ENCODE results near the gene HLA-DRA. TPM values are rescaled to one million over a fixed set of nuclear protein-coding genes. Genes with fewer than 3 reads are reported as not detected.

The HLA-DRA gene
- total RNA-seq, 4 donors from 2014 or later: 43.7 to 98.5 (median 57.3) TPM

DNA sequence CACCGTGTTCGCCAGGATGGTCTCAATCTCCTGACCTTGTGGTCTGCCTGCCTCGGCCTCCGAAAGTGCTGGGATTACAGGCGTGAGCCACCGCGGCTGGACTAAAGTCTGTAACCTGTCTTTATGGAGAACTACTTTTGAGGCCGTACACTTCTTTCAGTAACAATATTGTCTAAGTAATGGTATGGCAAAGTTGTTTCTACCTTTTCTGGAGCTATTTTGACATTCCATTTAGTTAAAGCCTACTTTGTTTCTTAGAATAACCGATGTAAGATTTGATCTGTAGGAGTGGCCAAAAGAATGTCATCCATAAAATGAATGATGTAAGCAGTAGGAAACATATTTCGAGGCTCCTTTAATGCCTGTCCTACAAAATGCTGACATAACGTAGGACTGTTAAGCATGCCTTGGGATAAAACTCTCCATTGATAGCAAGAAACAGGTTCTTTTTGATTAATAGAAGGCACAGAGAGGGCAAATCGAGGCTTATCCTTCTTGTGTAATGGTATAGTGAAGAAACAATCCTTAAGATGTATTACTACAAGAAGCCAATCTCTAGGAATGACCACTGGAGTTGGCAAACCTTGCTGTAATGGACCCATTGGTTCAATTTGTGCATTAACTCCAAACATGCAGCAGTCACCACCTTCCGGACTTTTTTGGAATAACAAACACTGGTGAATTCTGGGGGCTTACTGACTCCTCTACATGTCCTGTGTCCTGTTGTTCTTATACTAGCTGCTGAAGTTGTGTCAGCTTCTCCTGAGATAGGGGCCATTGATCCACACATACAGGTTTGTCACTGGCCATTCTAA lies 35.9 kb downstream of the HLA-DRA start:
- H3K4me1 ChIP-seq: no peaks in the 10 kb centered on the region
- intact Hi-C loops (cut with DNase I; ENCODE audit: low total_unique reads): no loop called here
- DNase-seq (no peak), ATAC-seq (no peak)
- TF ChIP-seq, protein P1, sequence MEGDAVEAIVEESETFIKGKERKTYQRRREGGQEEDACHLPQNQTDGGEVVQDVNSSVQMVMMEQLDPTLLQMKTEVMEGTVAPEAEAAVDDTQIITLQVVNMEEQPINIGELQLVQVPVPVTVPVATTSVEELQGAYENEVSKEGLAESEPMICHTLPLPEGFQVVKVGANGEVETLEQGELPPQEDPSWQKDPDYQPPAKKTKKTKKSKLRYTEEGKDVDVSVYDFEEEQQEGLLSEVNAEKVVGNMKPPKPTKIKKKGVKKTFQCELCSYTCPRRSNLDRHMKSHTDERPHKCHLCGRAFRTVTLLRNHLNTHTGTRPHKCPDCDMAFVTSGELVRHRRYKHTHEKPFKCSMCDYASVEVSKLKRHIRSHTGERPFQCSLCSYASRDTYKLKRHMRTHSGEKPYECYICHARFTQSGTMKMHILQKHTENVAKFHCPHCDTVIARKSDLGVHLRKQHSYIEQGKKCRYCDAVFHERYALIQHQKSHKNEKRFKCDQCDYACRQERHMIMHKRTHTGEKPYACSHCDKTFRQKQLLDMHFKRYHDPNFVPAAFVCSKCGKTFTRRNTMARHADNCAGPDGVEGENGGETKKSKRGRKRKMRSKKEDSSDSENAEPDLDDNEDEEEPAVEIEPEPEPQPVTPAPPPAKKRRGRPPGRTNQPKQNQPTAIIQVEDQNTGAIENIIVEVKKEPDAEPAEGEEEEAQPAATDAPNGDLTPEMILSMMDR (IDR thresholded peaks at IDR 0.05 in 4 of 5, conservative IDR thresholded peaks at IDR 0.05 in 1 of 5): no peak
- TF ChIP-seq POLR2A (IDR thresholded peaks at IDR 0.05): no peak
- H3K4me3 ChIP-seq: no peak overlapping the region
- H3K27ac ChIP-seq: no peak overlapping the region
- H3K27me3 ChIP-seq: no peaks in the 10 kb centered on the region
- no peaks in the 10 kb centered on the region for H3K36me3 ChIP-seq
- H3K9me3 ChIP-seq: no peaks in the 10 kb centered on the region
- in situ Hi-C loops (cut with MboI; ENCODE audit: low sequenced_read_pairs in 4 of 4): loop anchor here in 1 of 4 donors (25.0 kb wide), 1 partner anchor 112 kb away; the partner anchor contains the start of gene HLA-DRB1

DNA sequence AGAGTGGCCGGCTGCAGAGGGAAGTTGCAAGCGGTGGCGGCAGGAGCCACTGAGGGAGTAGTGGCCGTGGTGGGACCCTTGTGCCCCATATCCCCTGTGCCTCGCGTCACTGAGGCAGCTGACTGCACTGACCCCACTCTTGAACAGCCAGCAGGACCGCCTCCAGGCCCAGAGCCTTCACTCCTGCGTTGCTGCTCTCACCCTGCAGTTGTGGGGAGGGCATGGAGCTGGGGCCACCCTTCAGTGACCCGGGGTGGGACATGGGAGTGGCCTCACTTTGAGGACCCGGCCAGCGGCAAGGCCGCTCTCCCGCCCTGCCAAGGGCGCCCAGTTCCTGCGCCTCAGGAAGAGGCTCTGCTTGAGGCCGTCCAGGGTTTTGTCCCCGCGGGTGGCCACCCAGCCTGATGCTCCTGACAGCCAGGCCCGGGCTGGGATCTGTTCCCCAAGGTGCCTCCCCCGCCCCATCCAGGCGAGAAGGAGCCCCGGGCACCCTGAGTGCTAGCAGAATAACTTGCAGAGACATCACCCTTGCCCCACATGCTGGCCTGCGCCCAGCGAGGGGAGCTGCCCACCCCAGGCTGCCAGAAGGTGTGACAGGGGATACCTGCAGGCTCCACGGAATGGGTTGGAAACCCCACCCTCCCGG lies 44.4 kb downstream of the HLA-DRA start:
- Histone ChIP-seq H3K27ac (no peak overlapping the region), H3K4me1 (no peaks in the 10 kb centered on the region), H3K36me3 (no peaks in the 10 kb centered on the region), H3K27me3 (no peaks in the 10 kb centered on the region), H3K9me3 (no peaks in the 10 kb centered on the region), H3K4me3 (no peak overlapping the region)
- DNase-seq (no peak), ATAC-seq (no peak)
- TF ChIP-seq, protein P1 (IDR thresholded peaks at IDR 0.05 in 4 of 5, conservative IDR thresholded peaks at IDR 0.05 in 1 of 5): no peak
- no peak for TF ChIP-seq POLR2A (IDR thresholded peaks at IDR 0.05)
- intact Hi-C loops (cut with DNase I; ENCODE audit: low total_unique reads) (no loop called here), in situ Hi-C loops (cut with MboI; ENCODE audit: low sequenced_read_pairs in 4 of 4) (loop anchor here in 1 of 4 donors (25.0 kb wide), 1 partner anchor 103 kb away; the partner anchor contains the start of gene HLA-DRB1)

DNA sequence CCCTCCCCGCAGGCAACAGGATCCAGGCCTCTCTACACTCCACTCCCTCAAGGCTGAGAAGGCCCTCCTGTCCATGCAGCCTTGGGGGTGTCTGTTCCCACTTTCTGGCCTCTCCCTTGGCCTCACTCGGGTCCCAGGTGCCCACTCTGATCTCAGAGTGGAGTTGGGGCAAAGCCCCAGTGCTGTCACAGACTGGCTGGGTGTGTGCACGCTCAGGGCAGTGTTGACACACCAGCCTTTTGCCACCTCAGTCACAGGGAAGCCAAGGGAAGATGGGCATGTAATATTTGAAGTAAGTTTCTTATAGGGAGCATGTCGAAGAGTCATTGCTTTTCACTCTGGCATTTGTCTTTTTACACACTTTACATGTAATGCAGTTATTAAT lies 44.9 kb downstream of the HLA-DRA start:
- DNase-seq (no peak), ATAC-seq (no peak)
- in situ Hi-C loops (cut with MboI; ENCODE audit: low sequenced_read_pairs in 4 of 4) (loop anchor here in 1 of 4 donors (25.0 kb wide), 1 partner anchor 103 kb away; the partner anchor contains the start of gene HLA-DRB1), intact Hi-C loops (cut with DNase I; ENCODE audit: low total_unique reads) (no loop called here)
- Histone ChIP-seq H3K27ac (no peak overlapping the region), H3K36me3 (no peaks in the 10 kb centered on the region), H3K4me3 (no peak overlapping the region), H3K27me3 (no peaks in the 10 kb centered on the region), H3K9me3 (no peaks in the 10 kb centered on the region), H3K4me1 (no peaks in the 10 kb centered on the region)
- no peak for TF ChIP-seq POLR2A (IDR thresholded peaks at IDR 0.05)
- TF ChIP-seq, protein P1 (IDR thresholded peaks at IDR 0.05 in 4 of 5, conservative IDR thresholded peaks at IDR 0.05 in 1 of 5): no peak

DNA sequence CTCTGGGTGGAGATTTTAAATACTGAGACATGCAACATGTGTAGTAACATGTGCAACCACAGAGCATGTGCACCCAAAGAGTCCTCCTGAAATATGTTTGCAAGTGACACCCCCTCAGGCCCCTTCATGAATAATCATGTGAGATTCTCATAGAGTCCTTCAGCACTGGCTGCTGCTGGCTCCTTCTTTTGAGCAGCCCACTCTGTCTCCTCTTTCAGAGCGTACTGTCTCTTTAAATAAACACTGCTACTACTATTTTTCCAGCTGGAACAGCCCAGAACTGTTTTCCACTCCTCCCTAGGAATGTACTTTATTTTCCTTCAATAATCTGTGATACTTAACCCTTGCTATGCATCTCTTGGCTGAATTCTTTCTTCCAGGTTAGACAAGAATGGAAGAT lies 48.4 kb downstream of the HLA-DRA start:
- in situ Hi-C loops (cut with MboI; ENCODE audit: low sequenced_read_pairs in 4 of 4): loop anchor here in 1 of 4 donors (25.0 kb wide), 1 partner anchor 99 kb away; the partner anchor contains the start of gene HLA-DRB1
- ATAC-seq: no peak
- H3K4me1 ChIP-seq: no peaks in the 10 kb centered on the region

More for the DNA sequence above, 48.4 kb downstream of the HLA-DRA start:
- intact Hi-C loops (cut with DNase I; ENCODE audit: low total_unique reads): no loop called here
- Histone ChIP-seq H3K36me3 (no peaks in the 10 kb centered on the region), H3K9me3 (no peaks in the 10 kb centered on the region), H3K4me3 (no peak overlapping the region), H3K27ac (no peak overlapping the region), H3K27me3 (no peaks in the 10 kb centered on the region)
- DNase-seq: no peak
- TF ChIP-seq, protein P1 (IDR thresholded peaks at IDR 0.05 in 4 of 5, conservative IDR thresholded peaks at IDR 0.05 in 1 of 5): no peak
- TF ChIP-seq POLR2A (IDR thresholded peaks at IDR 0.05): no peak

Measured in gastrocnemius medialis (tissue), 4 donors.